Mesodermal cell (in vitro differentiated cells): ENCODE results near the gene MRGPRE.

Experiments used
- H3K27ac ChIP-seq: 2 replicates; pipeline ENCODE4 v1.7.0; 2013; ENCODE audit warnings: mild to moderate bottlenecking, low read depth, low read length, moderate library complexity; ENCODE audit not compliant: severe bottlenecking
- H3K36me3 ChIP-seq: 2 replicates; pipeline ENCODE4 v1.7.1; 2013; ENCODE audit warnings: mild to moderate bottlenecking, low read length, moderate library complexity; ENCODE audit not compliant: control insufficient read depth, insufficient read depth
- H3K4me1 ChIP-seq: one replicate; pipeline ENCODE4 v1.7.1; 2013; ENCODE audit warnings: mild to moderate bottlenecking, low read length; ENCODE audit not compliant: insufficient read depth, control insufficient read depth, poor library complexity, severe bottlenecking
- H3K4me3 ChIP-seq: 2 replicates; pipeline ENCODE4 v1.7.0; 2013; ENCODE audit warnings: low read length, control low read depth, mild to moderate bottlenecking; ENCODE audit not compliant: insufficient read depth, poor library complexity, severe bottlenecking; ENCODE audit errors: extremely low read depth
- H3K9me3 ChIP-seq: 2 replicates; pipeline ENCODE4 v1.7.1; 2013; ENCODE audit warnings: mild to moderate bottlenecking, low read length, moderate library complexity; ENCODE audit not compliant: control insufficient read depth
- WGBS, 2 experiments: methylation state at CpG; one replicate each; pipeline ENCODE4 v1.1.5; 2013; ENCODE audit warnings: missing lambda C conversion rate in 2 of 2; ENCODE audit not compliant: insufficient coverage in 2 of 2; 5-methylcytosine and 5-hydroxymethylcytosine counted together

Gene MRGPRE

GRCh38 chr11:3225826-3226750, 6.1 kb downstream of the MRGPRE start:
- Histone ChIP-seq H3K36me3 (no peaks in the 10 kb centered on the region), H3K27ac (no peak overlapping the region), H3K9me3 (no peaks in the 10 kb centered on the region), H3K4me1 (peaks cover 5% of the 10 kb centered on the region), H3K4me3 (no peak overlapping the region)
- 94 to 96% methylated on average over 18 to 19 of the region's 21 CpGs for WGBS, 2 experiments

GRCh38 chr11:3225159-3225758, 7.0 kb downstream of the MRGPRE start:
- Histone ChIP-seq H3K4me3 (no peak overlapping the region), H3K4me1 (peaks cover 5% of the 10 kb centered on the region), H3K36me3 (no peaks in the 10 kb centered on the region), H3K27ac (no peak overlapping the region), H3K9me3 (no peaks in the 10 kb centered on the region)
- 89 to 93% methylated on average over 9 to 12 of the region's 17 CpGs for WGBS, 2 experiments

- H3K4me1 ChIP-seq, result peaks cover 5% of the 10 kb centered on the region
- no peak overlapping the region for H3K4me3 ChIP-seq
- H3K9me3 ChIP-seq, result no peaks in the 10 kb centered on the region
- H3K36me3 ChIP-seq, result no peaks in the 10 kb centered on the region
- no peak overlapping the region for H3K27ac ChIP-seq
- WGBS, 2 experiments, result 84 to 85% methylated on average over 12 to 15 of the region's 21 CpGs
Measured at GRCh38 chr11:3224401-3225057, 7.7 kb downstream of the MRGPRE start.

- no peak overlapping the region for H3K4me3 ChIP-seq
- H3K27ac ChIP-seq, result no peak overlapping the region
- no peaks in the 10 kb centered on the region for H3K36me3 ChIP-seq
- 46 to 60% methylated on average over 3 of the region's 4 CpGs for WGBS, 2 experiments
- peaks cover 5% of the 10 kb centered on the region for H3K4me1 ChIP-seq
- H3K9me3 ChIP-seq, result no peaks in the 10 kb centered on the region
Measured at GRCh38 chr11:3223932-3224381, 8.3 kb downstream of the MRGPRE start.

GRCh38 chr11:3222941-3223915, 9.0 kb downstream of the MRGPRE start:
- Histone ChIP-seq H3K9me3 (no peaks in the 10 kb centered on the region), H3K27ac (no peak overlapping the region), H3K4me3 (no peak overlapping the region), H3K4me1 (peaks cover 5% of the 10 kb centered on the region), H3K36me3 (no peaks in the 10 kb centered on the region)
- WGBS, 2 experiments, result 82 to 86% methylated on average over 27 to 28 of the region's 36 CpGs

- H3K9me3 ChIP-seq, result no peaks in the 10 kb centered on the region
- H3K27ac ChIP-seq, result no peak overlapping the region
- H3K4me1 ChIP-seq, result peaks cover 5% of the 10 kb centered on the region
- H3K4me3 ChIP-seq, result no peak overlapping the region
- WGBS, 2 experiments, result no CpG with 5 or more reads among the region's 37 CpGs
- H3K36me3 ChIP-seq, result no peaks in the 10 kb centered on the region
Measured at GRCh38 chr11:3222003-3222855, 10.0 kb downstream of the MRGPRE start.

- WGBS, 2 experiments, result no CpG with 5 or more reads among the region's 27 CpGs
Measured at GRCh38 chr11:3221408-3222002, 10.7 kb downstream of the MRGPRE start.

GRCh38 chr11:3220521-3221407, 11.5 kb downstream of the MRGPRE start:
- no peaks in the 10 kb centered on the region for H3K36me3 ChIP-seq
- H3K4me1 ChIP-seq, result peaks cover 5% of the 10 kb centered on the region
- H3K4me3 ChIP-seq, result no peak overlapping the region
- H3K27ac ChIP-seq, result no peak overlapping the region
- no peaks in the 10 kb centered on the region for H3K9me3 ChIP-seq
- WGBS, 2 experiments, result no CpG with 5 or more reads among the region's 21 CpGs

More at GRCh38 chr11:3221408-3222002, 10.7 kb downstream of the MRGPRE start:
- Histone ChIP-seq H3K9me3 (no peaks in the 10 kb centered on the region), H3K4me1 (peaks cover 5% of the 10 kb centered on the region), H3K36me3 (no peaks in the 10 kb centered on the region), H3K4me3 (no peak overlapping the region), H3K27ac (no peak overlapping the region)
